Stimulated activated CD4-positive, alpha-beta T cell treated with anti-CD3 and anti-CD28 coated beads, Interleukin-15, amount 100 ng/mL, for 24 hours (primary cell): Measurements from ENCODE around the gene SBNO1.

Experiments used
- DNase-seq: peaks from one replicate; pipeline ENCODE4 v3.0.0-alpha.2; 2020

SBNO1 gene

DNA sequence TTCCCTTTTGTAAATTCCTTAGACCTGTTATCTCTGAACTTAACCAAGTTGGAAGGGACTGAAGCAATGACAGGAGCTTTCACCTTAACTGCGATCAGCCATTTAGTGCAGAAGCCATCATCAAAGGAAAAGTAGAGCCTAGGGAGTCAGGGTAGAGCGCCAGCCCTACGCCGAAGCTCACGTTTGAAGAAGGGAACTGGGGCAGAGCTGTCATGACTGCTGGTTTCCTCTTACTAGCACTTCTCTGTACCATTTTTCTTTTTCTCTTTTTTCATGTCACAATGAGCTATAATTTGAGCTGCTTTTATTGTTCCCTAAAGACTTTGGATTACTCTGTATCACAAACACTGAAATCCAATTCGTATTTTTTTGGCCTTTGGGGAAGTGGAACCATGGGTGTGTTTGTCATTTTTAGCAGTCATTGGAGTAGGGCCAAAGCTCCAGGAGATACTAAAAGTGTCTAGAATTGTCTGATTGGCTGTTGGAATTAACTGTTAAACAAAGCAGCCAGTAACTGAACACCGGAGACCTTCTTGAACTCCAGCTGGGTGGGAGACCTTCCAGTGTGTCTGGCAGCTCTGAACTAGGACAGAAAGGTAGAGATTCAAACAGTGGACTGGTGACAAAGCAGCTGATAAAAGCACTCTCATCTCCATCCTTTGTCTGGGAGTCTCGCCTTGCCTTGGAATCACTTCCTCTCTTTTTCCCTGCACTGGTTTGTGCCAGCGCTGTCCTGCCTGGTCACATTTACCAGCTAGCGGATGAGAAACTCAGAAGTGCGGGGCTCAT is 122.3 kb downstream of the SBNO1 start:
- DNase-seq = no peak
